Progenitor cell of endocrine pancreas (in vitro differentiated cells): Measurements from ENCODE around the gene DBX2. TPM values are rescaled to one million over a fixed set of nuclear protein-coding genes. Genes with fewer than 3 reads are reported as not detected.

Experiments used
- DNase-seq: peaks from one replicate; pipeline ENCODE4 v3.0.0; 2021; ENCODE audit warnings: low spot score; ENCODE audit not compliant: unreplicated experiment
- H3K27ac Mint-ChIP-seq: 2 replicates; pipeline ENCODE4 v1.8.0; 2021; ENCODE audit warnings: mild to moderate bottlenecking, moderate library complexity, mixed read lengths
- H3K27me3 Mint-ChIP-seq: 2 replicates; pipeline ENCODE4 v1.8.0; 2021; ENCODE audit warnings: mixed read lengths
- H3K36me3 Mint-ChIP-seq: 2 replicates; pipeline ENCODE4 v1.8.0; 2022; ENCODE audit warnings: mixed read lengths; ENCODE audit not compliant: insufficient read depth
- H3K4me1 Mint-ChIP-seq: 2 replicates; pipeline ENCODE4 v1.8.0; 2021; ENCODE audit warnings: low read depth, mixed read lengths
- H3K4me3 Mint-ChIP-seq: 2 replicates; pipeline ENCODE4 v1.8.0; 2021; ENCODE audit warnings: low read depth, mild to moderate bottlenecking, moderate library complexity, mixed read lengths
- H3K9me3 Mint-ChIP-seq: 2 replicates; pipeline ENCODE4 v1.8.0; 2021; ENCODE audit warnings: low read depth, mixed read lengths
- total RNA-seq: library from RNA; stranded (reverse); gene quantifications from 2 replicates; pipeline ENCODE4 v1.2.1, GENCODE V29; 2021
- TF ChIP-seq, protein P1 (sequence below): fragments of 200-600 bp; sonication (generic); IDR thresholded peaks from one replicate; pipeline ENCODE4 v1.5.0; 2021; ENCODE audit warnings: antibody characterized with exemption, mild to moderate bottlenecking; ENCODE audit not compliant: unreplicated experiment

DBX2 gene
- total RNA-seq, 1 donor from 2014 or later, result not detected

DNA sequence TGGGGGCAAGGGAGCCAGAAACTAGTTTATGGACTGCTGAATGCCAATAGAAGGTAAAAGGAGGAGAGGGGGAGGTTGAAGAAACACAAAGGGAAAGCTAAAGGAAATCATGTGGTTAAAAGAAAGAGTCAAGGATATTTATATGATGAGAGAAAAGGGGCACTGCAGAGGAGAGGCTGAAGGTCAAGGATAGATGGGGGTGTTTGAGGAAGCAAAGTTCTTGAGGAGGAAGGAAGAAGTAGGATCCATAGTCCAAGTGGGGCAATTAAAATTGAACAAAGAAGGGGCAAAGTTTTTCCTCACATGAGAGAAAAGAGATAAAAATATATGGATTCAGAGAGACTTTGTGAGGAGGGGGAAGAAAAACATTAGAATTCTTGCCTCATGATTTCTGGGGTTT, 10.1 kb upstream of the DBX2 start:
- DNase-seq, result no peak
- TF ChIP-seq, protein P1, sequence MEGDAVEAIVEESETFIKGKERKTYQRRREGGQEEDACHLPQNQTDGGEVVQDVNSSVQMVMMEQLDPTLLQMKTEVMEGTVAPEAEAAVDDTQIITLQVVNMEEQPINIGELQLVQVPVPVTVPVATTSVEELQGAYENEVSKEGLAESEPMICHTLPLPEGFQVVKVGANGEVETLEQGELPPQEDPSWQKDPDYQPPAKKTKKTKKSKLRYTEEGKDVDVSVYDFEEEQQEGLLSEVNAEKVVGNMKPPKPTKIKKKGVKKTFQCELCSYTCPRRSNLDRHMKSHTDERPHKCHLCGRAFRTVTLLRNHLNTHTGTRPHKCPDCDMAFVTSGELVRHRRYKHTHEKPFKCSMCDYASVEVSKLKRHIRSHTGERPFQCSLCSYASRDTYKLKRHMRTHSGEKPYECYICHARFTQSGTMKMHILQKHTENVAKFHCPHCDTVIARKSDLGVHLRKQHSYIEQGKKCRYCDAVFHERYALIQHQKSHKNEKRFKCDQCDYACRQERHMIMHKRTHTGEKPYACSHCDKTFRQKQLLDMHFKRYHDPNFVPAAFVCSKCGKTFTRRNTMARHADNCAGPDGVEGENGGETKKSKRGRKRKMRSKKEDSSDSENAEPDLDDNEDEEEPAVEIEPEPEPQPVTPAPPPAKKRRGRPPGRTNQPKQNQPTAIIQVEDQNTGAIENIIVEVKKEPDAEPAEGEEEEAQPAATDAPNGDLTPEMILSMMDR, result no peak

DNA sequence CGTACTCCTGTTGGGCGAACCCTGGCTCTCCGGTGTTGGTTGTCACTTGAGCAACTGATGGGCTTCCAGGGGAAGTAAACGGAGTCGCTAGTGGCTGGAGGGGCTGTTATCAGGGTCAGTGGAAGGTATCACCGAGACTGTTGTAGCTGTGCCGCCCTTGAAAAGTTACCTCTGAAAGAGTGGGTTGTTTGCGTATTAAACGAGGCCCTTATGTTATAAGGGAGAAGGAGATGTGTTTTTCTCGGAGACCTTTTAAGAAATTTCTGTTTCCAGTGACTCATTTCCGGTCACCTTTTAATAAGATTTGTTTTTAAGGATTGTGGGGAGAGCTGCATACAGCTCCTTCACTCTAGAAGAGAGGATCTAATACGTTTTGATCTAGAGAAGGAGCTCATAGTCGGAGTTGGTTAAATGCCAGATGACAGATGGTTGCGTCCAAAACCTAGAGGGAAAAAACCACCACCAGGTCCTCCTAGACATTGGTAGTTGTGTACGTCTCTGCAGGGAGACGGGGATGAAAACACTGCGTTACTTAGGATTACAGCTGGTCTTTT, 750 bp upstream of the DBX2 start:
- TF ChIP-seq, protein P1, result no peak
- peaks cover 69% of the 10 kb centered on the region for H3K27me3 Mint-ChIP-seq

More for the DNA sequence above, 10.1 kb upstream of the DBX2 start:
- Mint-ChIP-seq H3K36me3 (no peaks in the 10 kb centered on the region), H3K4me3 (no peak overlapping the region), H3K27ac (no peak overlapping the region), H3K4me1 (no peaks in the 10 kb centered on the region), H3K27me3 (peaks cover 4% of the 10 kb centered on the region), H3K9me3 (no peaks in the 10 kb centered on the region)

DNA sequence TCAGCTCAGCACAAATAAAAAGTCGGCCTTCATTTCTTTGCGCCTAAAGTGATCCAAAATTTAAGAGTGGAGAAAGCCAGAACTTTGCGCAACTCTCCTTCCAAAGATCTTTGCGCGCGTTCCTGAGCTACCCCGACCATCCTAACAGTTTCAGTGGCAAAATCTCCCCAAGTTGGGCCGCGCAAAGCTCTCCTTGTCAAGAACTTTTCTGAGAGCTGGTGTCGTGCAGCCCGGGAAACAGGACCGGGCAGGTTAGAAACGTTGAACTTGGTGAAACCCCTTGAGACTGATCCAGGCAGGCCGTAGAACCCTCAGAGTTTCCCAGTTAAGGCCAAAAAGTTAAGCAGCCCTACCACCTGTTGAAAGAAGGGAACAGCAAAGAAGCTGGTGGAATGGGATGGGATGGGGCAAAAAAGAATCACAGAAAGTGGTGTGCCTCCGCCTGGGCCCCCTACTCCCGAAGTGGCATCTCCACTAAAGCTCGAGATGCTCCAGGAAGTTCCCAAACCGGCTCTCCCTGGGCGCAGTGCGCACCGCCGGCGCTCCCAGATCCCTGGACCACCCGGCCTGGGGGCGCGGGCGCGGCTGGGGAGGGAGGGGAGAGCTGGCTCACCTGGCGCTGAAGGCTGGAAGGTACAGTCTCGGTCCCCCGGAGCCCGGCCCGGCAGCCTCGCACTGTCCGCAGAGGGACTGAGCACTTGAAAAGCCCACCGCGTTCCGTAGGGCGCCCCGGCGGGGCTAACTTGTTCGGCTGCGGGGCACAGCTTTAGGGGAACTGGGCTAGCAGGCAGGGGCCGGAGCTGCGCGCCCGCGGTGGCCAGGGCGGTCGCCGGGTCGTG, 768 bp downstream of the DBX2 start:
- Mint-ChIP-seq H3K4me3 (peak overlapping the region; percentile 79), H3K27me3 (peaks cover 77% of the 10 kb centered on the region), H3K4me1 (peaks cover 5% of the 10 kb centered on the region), H3K36me3 (no peaks in the 10 kb centered on the region), H3K27ac (no peak overlapping the region), H3K9me3 (no peaks in the 10 kb centered on the region)
- TF ChIP-seq, protein P1, result no peak
- no peak for DNase-seq

More for the DNA sequence above, 750 bp upstream of the DBX2 start:
- H3K4me1 Mint-ChIP-seq, result peaks cover 5% of the 10 kb centered on the region
- H3K36me3 Mint-ChIP-seq, result no peaks in the 10 kb centered on the region
- no peak overlapping the region for H3K27ac Mint-ChIP-seq
- peak overlapping the region; percentile 79 for H3K4me3 Mint-ChIP-seq
- H3K9me3 Mint-ChIP-seq, result no peaks in the 10 kb centered on the region
- DNase-seq, result no peak

DNA sequence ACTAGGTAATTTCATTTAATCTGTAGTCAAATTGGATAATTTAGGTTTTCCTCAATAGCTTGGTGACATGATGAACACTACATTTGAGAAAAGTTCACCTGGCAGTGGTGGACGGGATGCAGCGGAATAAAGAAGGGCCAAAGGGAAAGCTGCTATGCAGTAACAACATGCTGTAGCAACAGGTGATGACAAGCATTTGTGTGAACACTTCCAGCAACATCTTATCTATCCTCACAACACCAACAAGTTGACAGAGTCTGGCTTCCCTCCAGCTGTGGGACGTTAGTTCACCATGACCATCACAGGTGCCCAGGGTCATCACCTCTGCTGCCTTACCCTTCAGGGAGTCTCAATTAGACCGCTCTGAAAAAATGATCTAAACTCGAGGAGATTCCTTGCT, 8.3 kb downstream of the DBX2 start:
- no peak for DNase-seq

DNA sequence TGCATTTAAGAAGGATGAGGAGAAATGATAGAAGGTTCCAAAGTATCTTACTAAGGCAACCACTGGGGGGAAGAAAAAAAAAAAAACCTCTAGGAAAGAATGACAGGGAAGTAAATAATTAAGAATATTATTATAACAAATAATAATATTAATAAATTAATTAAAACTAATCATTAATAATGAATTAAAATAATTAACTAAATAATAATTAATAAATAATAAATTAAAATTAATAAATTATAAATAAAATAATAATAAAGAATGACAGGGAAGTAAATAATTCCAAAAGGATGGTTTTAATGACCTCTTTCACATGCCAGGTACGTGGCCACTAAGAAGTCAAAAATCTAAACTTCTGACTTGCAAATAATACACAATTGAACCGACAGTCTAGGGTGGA, 9.9 kb downstream of the DBX2 start:
- Mint-ChIP-seq H3K27ac (no peak overlapping the region), H3K4me1 (no peaks in the 10 kb centered on the region), H3K27me3 (peaks cover 12% of the 10 kb centered on the region), H3K36me3 (no peaks in the 10 kb centered on the region), H3K9me3 (no peaks in the 10 kb centered on the region), H3K4me3 (no peak overlapping the region)
- TF ChIP-seq, protein P1, result no peak
- no peak for DNase-seq

More for the DNA sequence above, 8.3 kb downstream of the DBX2 start:
- no peak overlapping the region for H3K4me3 Mint-ChIP-seq
- H3K27ac Mint-ChIP-seq, result no peak overlapping the region
- TF ChIP-seq, protein P1, result no peak
- no peaks in the 10 kb centered on the region for H3K36me3 Mint-ChIP-seq
- H3K4me1 Mint-ChIP-seq, result no peaks in the 10 kb centered on the region
- H3K9me3 Mint-ChIP-seq, result no peaks in the 10 kb centered on the region
- H3K27me3 Mint-ChIP-seq, result peaks cover 24% of the 10 kb centered on the region
